ENCODE data around the gene STAU1. TPM values are rescaled to one million over a fixed set of nuclear protein-coding genes. Genes with fewer than 3 reads are reported as not detected.
A peak's percentile ranks its signal among the peaks of the same experiment; 100 is the strongest.
"Not testable (repeated sequence)": the region's sequence is repeated elsewhere in the genome, so short reads cannot be mapped to it uniquely, and the experiment has no call there.

STAU1 gene
- polyA plus RNA-seq, 12 donors = 51.1 to 561 (median 59.0) TPM

GRCh38 chr20:49210757-49211110 lies 22.6 kb upstream of the STAU1 start:
- no peak for DNase-seq

GRCh38 chr20:49210101-49210756 lies 22.1 kb upstream of the STAU1 start:
- DNase-seq = no peak

GRCh38 chr20:49207076-49207475 lies 18.9 kb upstream of the STAU1 start:
- DNase-seq = no peak

GRCh38 chr20:49203746-49204145 lies 15.6 kb upstream of the STAU1 start:
- DNase-seq = no peak

- no peak for DNase-seq
These were observed 14.9 kb upstream of the STAU1 start for GRCh38 chr20:49203011-49203410.

GRCh38 chr20:49199729-49200293 lies 11.7 kb upstream of the STAU1 start:
- no peak for DNase-seq

GRCh38 chr20:49192944-49193518 lies 4.9 kb upstream of the STAU1 start:
- DNase-seq = not testable (repeated sequence)

GRCh38 chr20:49187330-49187850 lies 744 bp downstream of the STAU1 start:
- DNase-seq = peak; percentile 14

GRCh38 chr20:49186535-49187329 lies 1.4 kb downstream of the STAU1 start:
- peak; percentile 61 for DNase-seq

- no peak for DNase-seq
These were observed 2.9 kb downstream of the STAU1 start for GRCh38 chr20:49185071-49185761.

GRCh38 chr20:49184691-49185070 lies 3.5 kb downstream of the STAU1 start:
- no peak for DNase-seq

GRCh38 chr20:49184084-49184501 lies 4.0 kb downstream of the STAU1 start:
- DNase-seq = not testable (repeated sequence)

GRCh38 chr20:49183444-49183843 lies 4.7 kb downstream of the STAU1 start:
- DNase-seq = no peak

GRCh38 chr20:49181265-49181877 lies 6.8 kb downstream of the STAU1 start:
- DNase-seq = no peak

GRCh38 chr20:49179368-49180277 lies 8.5 kb downstream of the STAU1 start:
- DNase-seq = no peak

GRCh38 chr20:49174183-49174582 lies 14.0 kb downstream of the STAU1 start:
- DNase-seq = no peak

GRCh38 chr20:49172413-49172812 lies 15.7 kb downstream of the STAU1 start:
- DNase-seq = no peak

GRCh38 chr20:49171909-49172308 lies 16.2 kb downstream of the STAU1 start:
- peak; percentile 7 for DNase-seq

- DNase-seq = no peak
These were observed 17.4 kb downstream of the STAU1 start for GRCh38 chr20:49170714-49171113.

GRCh38 chr20:49169547-49169946 lies 18.6 kb downstream of the STAU1 start:
- no peak for DNase-seq
